Ovary (tissue), 9 donors: ENCODE measurements around the gene SEC22C. TPM values are rescaled to one million over a fixed set of nuclear protein-coding genes. Genes with fewer than 3 reads are reported as not detected.

ENCODE experiments used
- DNase-seq, 5 donors: peaks; one replicate each; pipeline ENCODE4 v3.0.0-alpha.2; 2019 to 2020
- H3K27ac ChIP-seq, 2 donors: fragments of 200-600 bp; one replicate each; pipeline versions ENCODE4 v1.5.1 to v1.8.0; 2019 to 2022
- H3K27me3 ChIP-seq: fragments of 200-600 bp; one replicate; pipeline ENCODE4 v1.8.0; 2022
- H3K36me3 ChIP-seq: fragments of 200-600 bp; sonication (generic); one replicate; pipeline ENCODE4 v1.5.1; 2019
- H3K4me1 ChIP-seq: one replicate; pipeline ENCODE4 v1.8.1; 2013; ENCODE audit warnings: mild to moderate bottlenecking, moderate library complexity; ENCODE audit not compliant: insufficient read depth
- H3K4me3 ChIP-seq: fragments of 200-600 bp; sonication (generic); one replicate; pipeline ENCODE4 v1.5.1; 2017
- H3K9me3 ChIP-seq, 2 donors: fragments of 200-600 bp in 1 of 2; sonication (generic) in 1 of 2; one replicate each; pipeline versions ENCODE4 v1.5.1 to v1.8.1; 2013 to 2019; ENCODE audit warnings: mild to moderate bottlenecking in 1 of 2, moderate library complexity in 1 of 2
- CTCF ChIP-seq, 3 donors: fragments of 450-650 bp in 2 of 3; fragments of 200-600 bp in 1 of 3; IDR thresholded peaks; one replicate each; pipeline versions ENCODE4 v1.5.1 to v1.8.0; 2016 to 2022; ENCODE audit warnings: antibody characterized with exemption in 3 of 3, mild to moderate bottlenecking in 1 of 3
- EP300 ChIP-seq: sonication (generic); formaldehyde crosslinking; IDR thresholded peaks from one replicate; pipeline ENCODE4 v1.6.1; 2017; ENCODE audit warnings: antibody characterized with exemption
- POLR2A ChIP-seq: fragments of 450-650 bp; IDR thresholded peaks from one replicate; pipeline ENCODE4 v1.6.1; 2017; ENCODE audit warnings: antibody characterized with exemption, mild to moderate bottlenecking, moderate library complexity
- WGBS, 3 donors: extraction: QIAGEN DNeasy Blood & Tissue Kit in 1 of 3; methylation state at CpG; one replicate each; pipeline versions ENCODE4 v1.1.5 to v1.1.7; 2013 to 2017; 5-methylcytosine and 5-hydroxymethylcytosine counted together
- intact Hi-C, 4 donors: fragments of 100-400 bp; cut with DNase I; formaldehyde crosslinking; loops; one replicate each; pipeline versions ENCODE4 v1.11.0 to v1.15.1; 2022 to 2023
- polyA plus RNA-seq, 2 donors: library from polyadenylated mRNA; stranded (reverse); fragments of 200-250 nt in 1 of 2; fragments of 350-450 nt in 1 of 2; fragmentation: Illumina TruSeq in 1 of 2; extraction: RNeasy Lipid Tissue Mini Kit (QIAGEN cat#74804) in 1 of 2; gene quantifications; one replicate each; pipeline ENCODE4 v1.2.3, GENCODE V29; 2013 to 2014
- total RNA-seq, 7 donors: library from RNA; depleted of rRNA in 2 of 7; stranded (reverse); fragments of >200 nt in 2 of 7; fragmentation: NEBNext Ultra II Directional in 3 of 7; extraction: Animal tissue kit (Norgen Biotek cat#: 25700) in 3 of 7; gene quantifications; one replicate each; pipeline versions ENCODE4 v1.1.0 to v1.2.4, GENCODE V29; 2016 to 2023
- donor health status: DM: no; HTN: no; CAD: no; lungs with moderate emphysema.
- donor health status: DM: no; HTN: no; CAD: no.
- donor health status: Bipolar disorder and iron deficiency.
- donor health status: DM: yes; HTN: yes; CAD: no.
- donor health status: DM: no; HTN: no; CAD: no.
- donor health status: DM: yes; HTN: yes; CAD: no.

Gene SEC22C
- total and polyA plus RNA-seq, 9 donors, result 31.4 to 68.5 (median 46.0) TPM

GRCh38 chr3:42509111-42509510, 72.7 kb downstream of the SEC22C start:
- intact Hi-C loops, result no loop called here
- no peak for TF ChIP-seq CTCF (IDR thresholded peaks at IDR 0.05)
- Histone ChIP-seq H3K4me3 (no peak overlapping the region), H3K36me3 (no peaks in the 10 kb centered on the region), H3K27me3 (no peaks in the 10 kb centered on the region), H3K4me1 (no peaks in the 10 kb centered on the region), H3K9me3 (no peaks in the 10 kb centered on the region), H3K27ac (no peak overlapping the region)
- 67 to 74% (median 73%) methylated on average over 3 of the region's 3 CpGs for WGBS, 3 donors
- no peak for DNase-seq

GRCh38 chr3:42508562-42508961, 73.2 kb downstream of the SEC22C start:
- Histone ChIP-seq H3K27ac (no peak overlapping the region), H3K4me1 (no peaks in the 10 kb centered on the region), H3K4me3 (no peak overlapping the region), H3K9me3 (no peaks in the 10 kb centered on the region), H3K36me3 (no peaks in the 10 kb centered on the region), H3K27me3 (no peaks in the 10 kb centered on the region)
- whole genome bisulfite sequencing, 3 donors, result 33 to 46% (median 41%) methylated on average over 4 of the region's 4 CpGs
- intact Hi-C loops, result no loop called here
- TF ChIP-seq POLR2A, result no peak
- TF ChIP-seq CTCF (IDR thresholded peaks at IDR 0.05), result no peak
- TF ChIP-seq EP300, result no peak
- no peak for DNase-seq

- intact Hi-C loops, result no loop called here
- no peak for TF ChIP-seq POLR2A
- TF ChIP-seq EP300, result no peak
- no peak for TF ChIP-seq CTCF (IDR thresholded peaks at IDR 0.05)
- WGBS, 3 donors, result 75 to 80% (median 79%) methylated on average over 6 of the region's 6 CpGs
- Histone ChIP-seq H3K4me3 (no peak overlapping the region), H3K4me1 (no peaks in the 10 kb centered on the region), H3K27me3 (no peaks in the 10 kb centered on the region), H3K27ac (no peak overlapping the region), H3K36me3 (no peaks in the 10 kb centered on the region), H3K9me3 (no peaks in the 10 kb centered on the region)
- DNase-seq, result peak in 1 of 5 donors; percentile 14
Measured at GRCh38 chr3:42507761-42508335, 73.9 kb downstream of the SEC22C start.

GRCh38 chr3:42507252-42507651, 74.5 kb downstream of the SEC22C start:
- Histone ChIP-seq H3K4me3 (no peak overlapping the region), H3K4me1 (no peaks in the 10 kb centered on the region), H3K27ac (no peak overlapping the region), H3K27me3 (no peaks in the 10 kb centered on the region), H3K9me3 (no peaks in the 10 kb centered on the region), H3K36me3 (no peaks in the 10 kb centered on the region)
- no peak for DNase-seq
- TF ChIP-seq EP300, result no peak
- no peak for TF ChIP-seq CTCF (IDR thresholded peaks at IDR 0.05)
- TF ChIP-seq POLR2A, result no peak
- 23 to 28% (median 23%) methylated on average over 7 of the region's 7 CpGs for WGBS, 3 donors
- intact Hi-C loops, result no loop called here
